HG02840 (cell line): ENCODE measurements around the gene RIPK1.
"Not testable (repeated sequence)": the region's sequence is repeated elsewhere in the genome, so short reads cannot be mapped to it uniquely, and the experiment has no call there.

Experiments
- ATAC-seq: cut with Tn5 transposase; IDR thresholded peaks from one replicate; pipeline ENCODE4 v1.9.1; 2021; ENCODE audit warnings: mild to moderate bottlenecking, moderate library complexity, moderate number of reproducible peaks; ENCODE audit not compliant: unreplicated experiment, low FRiP score

The RIPK1 gene

DNA sequence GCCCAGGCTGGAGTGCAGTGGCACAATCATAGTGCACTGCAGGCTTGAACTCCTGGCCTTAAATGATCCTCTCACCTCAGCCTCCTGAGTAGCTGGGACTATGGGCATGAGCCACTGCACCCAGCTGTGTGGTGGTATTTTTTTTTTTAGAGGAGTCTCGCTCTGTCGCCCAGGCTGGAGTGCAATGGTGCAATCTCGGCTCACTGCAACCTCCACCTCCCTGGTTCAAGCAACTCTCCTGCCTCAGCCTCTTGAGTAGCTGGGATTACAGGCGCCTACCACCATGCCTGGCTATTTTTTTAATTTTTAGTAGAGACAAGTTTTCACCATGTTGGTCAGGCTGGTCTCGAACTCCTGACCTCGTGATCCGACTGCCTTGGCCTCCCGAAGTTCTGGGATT is 10.7 kb downstream of the RIPK1 start:
- not testable (repeated sequence) for ATAC-seq

DNA sequence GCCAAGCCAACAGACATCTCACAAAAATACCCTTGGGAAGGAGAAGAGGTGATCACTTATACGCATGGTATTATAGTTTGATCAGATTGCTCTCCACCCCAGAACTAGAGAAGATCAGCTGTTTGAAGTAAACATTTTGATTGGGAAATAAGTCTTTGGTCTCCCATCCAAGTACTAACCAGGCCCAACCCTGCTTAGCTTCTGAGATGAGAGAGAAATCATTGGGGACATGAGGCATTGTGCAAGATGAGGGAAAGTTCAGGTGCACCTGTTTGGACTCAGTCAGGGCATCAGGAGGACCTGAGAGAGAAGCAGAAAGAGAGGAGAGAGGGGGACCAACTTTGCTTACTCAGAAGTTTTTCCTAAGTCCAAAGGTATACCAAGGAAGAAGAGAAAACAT is 11.4 kb downstream of the RIPK1 start:
- ATAC-seq, result no peak

DNA sequence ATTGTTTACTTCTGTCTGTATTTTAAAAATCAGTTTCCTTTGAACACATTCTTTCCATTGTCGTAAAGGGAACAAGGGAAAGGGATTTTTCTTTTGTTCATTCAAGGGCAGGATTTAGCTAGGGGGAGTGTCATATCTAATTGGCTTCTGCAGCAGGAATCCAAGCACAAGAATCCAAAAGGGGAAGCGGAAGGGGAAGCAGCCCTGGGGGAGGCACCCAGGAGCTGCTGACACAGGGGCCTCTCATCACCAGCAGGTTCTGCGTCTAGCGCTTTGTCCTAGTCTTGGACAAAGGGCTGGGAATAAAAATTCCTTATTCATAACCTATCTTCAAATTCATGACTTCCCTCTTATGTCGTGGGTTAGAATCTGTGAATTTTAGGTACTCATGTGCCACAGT is 13.7 kb downstream of the RIPK1 start:
- ATAC-seq, result no peak

DNA sequence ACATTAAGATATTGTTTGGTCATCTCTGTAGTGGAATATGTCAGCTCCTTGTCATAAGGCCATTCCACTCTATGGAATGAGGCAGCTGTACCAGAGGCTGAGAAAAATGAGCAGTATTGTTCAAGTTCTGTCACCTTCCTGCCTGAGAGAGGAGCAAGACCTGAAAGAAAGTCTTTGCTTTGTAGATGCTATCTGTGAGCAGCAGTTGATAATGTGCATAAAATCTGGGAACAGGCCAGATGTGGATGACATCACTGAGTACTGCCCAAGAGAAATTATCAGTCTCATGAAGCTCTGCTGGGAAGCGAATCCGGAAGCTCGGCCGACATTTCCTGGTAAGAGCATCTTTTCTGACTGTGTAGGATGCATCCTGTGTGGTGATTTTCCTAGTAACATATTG is 16.8 kb downstream of the RIPK1 start:
- no peak for ATAC-seq

DNA sequence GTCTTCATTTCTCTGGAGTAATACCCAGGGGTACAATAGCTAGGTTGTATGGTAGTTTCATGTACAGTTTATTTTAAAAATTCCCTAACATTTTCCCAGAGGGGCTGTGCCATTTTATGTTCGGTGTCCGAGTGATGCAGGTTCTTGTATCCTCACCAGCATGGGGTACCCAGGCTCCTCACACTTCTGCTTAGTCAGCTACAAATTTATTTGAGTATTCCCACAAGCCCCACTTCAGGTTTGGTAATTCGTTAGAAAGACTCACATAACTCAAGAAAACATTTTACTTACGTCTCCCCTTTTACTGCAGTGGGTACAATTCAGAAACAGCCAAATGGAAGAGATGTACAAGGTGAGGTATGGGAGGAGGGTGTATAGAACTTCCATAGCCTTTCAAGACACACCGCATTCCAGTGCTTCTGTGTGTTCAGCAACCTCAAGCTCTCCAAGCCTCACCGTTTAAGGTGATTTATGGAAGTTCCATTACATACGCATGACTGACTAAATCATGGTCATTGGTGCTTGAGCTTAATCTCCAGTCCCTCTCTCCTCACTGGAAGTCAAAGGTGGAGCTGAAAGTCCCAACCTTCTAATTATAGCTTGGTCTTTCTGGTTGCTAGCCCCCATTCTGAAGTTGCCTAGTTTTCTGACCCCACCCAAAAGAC is 18.1 kb downstream of the RIPK1 start:
- no peak for ATAC-seq

DNA sequence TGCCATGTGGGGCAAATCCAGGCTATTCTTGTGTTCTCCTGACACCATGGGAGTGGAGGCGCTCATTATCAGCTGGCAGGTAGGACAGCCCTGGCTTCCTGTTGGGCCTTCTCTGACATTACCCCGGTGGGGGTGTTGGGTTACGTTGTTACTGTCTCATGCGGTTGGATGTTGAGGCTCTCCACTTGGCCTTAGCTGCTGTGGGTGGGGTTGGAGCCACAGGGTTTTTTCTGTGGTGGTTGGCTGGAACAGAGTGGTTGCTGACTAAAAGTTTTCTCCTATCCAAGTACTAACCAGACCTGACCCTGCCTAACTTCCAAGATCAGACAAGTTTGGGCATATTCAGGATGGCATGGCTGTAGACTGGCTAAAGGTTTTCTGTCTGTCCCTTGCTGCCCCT is 20.2 kb downstream of the RIPK1 start:
- ATAC-seq, result no peak

DNA sequence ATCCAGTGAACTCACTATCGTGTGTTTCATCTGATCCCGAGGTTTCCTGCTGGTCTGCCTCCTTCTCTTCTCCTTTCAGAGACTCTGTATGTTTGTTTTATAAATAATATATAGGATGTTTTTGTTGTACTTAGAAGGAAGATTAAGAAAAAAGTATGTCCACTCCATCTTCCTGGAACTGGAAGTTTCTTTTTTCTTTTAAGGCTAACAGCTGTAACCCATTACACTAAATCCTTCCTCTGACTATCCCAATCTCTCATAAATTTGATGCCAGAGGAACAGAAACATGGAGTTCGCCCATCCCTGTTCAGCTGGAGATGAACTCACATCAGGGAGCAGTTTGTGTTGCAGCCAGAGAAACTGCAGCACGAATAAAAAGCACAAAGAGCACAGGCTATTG is 20.7 kb downstream of the RIPK1 start:
- ATAC-seq, result no peak

DNA sequence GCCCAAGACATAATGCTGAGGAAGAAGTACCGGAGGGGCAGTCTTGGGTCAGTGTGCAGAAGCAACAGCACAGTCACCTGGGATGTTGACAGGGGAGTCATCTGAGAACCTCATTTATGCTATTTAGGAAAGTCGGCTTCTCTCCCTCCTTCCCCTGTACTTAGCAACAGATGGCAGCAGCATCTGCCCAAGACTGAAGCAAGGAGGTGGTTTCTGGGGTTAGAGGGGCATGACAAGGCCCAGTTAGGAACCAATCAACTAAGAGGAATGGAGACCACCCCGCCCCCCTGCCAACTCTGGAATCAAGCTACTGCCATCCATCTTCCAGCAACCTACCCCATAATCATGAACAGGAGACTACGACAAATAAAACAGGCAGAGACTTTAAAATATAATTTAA is 21.7 kb downstream of the RIPK1 start:
- ATAC-seq, result no peak

DNA sequence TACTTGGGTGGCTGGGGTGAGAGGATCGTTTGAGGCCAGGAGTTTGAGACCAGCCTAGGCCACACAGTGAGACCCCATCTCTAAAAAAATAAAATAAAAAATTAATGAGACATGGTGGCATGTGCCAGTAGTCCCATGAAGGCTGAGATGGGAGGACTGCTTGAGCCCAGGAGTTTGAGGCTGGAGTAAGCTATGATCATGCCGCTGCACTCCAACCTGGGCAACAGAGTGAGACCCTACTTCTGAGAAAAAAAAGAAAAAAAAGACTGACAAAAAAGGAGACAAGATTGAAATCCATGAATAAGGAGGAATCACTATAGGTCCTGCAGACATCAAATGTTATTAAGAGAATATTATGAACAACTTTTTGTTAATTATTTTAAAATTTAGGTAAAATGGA is 26.5 kb downstream of the RIPK1 start:
- no peak for ATAC-seq

DNA sequence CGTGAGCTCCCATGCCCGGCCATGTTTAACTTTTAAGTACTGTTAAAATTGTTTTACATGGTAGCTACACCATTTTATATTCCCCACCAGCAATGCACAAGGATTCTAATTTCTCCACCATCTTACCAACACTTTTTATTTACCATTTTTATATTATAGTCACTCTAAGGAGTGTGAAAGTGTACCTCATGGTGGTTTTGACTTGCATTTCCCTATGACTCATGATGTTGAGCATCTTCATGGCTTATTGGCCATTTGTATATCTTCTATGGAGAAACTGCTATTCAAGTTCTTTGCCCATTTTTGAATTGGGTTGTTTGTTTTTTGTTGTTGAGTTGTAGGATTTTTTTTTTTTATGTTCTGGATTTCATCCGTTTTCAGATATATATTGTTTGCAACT is 34.6 kb downstream of the RIPK1 start:
- ATAC-seq, result no peak

DNA sequence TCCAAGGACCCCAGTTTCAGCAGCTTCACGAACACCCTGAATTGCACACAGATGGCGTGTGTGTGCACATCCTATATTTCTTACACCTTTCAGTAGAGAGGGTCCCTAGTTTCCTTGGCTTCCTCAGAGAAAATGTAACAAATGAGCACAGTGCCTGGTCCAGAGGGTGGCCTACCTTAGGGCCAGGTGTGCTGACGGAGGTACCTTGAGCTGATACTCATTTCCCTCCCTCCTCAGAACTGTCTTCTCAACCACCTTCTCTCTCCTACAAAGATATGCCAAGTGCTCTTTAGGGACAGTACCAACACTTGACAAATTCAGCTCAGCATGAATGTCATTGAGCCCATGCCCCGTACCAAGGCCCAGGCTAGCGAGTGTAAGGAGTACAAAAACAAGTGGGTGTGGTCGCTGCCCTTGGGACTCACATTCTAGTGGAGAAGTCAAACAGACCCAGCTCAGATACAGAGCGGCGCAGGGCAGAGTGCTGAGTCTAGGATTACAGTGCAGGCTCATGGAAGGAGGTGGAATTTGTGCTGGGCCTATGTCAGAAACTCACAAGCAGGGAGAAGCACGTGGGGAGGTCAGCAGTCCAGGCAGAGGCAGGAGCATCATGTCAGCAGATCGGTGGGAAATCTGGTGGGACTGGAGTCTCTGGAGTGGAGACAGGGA is 40.6 kb downstream of the RIPK1 start:
- ATAC-seq, result no peak

DNA sequence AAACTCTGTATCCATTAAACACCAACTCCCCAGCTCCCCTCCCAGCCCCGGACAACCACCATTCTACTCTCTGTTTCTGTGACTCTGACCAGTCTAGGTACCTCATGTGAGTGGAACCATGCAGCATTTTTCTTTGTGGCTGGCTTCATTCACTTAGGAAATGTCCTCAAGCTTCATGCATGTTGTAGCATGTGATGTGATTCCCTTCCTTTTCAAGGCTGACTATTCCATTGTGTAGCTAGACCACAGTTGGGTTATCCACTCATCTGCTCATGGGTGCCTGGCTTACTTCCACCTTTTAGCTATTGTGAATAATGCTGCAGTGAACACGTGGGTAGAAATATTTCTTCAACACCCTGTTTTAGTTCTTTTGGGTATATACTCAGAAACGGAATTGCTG is 41.5 kb downstream of the RIPK1 start:
- ATAC-seq, result no peak

DNA sequence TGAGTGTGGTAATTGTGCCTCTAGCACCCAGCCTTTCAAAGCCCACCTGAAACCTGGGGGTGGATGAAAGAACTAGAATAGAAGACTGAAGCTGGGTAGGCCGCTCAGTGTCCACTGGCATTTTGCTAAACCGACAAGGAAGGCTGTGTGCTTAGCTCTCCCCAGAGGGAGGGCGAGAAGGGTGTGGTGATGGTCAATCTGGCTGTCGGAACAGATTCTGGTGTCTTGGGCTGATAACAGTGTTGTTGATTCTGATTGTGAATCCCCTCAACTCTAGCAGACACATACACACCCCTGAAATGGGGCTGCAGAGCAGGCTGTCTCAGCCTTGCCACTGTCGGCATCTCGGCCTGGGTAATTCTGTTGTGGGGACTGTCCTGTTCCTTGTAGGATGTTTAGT is 46.1 kb downstream of the RIPK1 start:
- ATAC-seq, result no peak

DNA sequence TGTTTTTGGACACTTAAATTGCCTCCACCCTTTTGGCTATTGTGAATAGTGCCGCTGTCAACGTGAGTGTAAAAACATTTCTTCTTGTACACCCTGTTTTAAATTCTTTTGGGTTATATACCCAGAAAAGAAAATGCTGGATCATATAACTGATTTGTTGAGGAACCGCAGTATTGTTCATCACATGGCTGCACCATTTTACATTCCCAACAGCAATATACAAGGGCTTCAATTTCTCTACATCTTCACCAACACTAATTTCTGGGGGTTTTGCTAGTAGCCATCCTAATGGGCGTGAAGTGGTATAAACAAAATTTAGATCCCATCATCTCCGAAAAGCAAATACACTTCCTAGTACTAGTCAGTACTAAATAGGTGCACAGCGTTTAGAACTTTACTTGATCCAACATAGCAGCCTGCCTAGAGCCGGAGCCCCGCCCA is 49.6 kb downstream of the RIPK1 start:
- no peak for ATAC-seq

DNA sequence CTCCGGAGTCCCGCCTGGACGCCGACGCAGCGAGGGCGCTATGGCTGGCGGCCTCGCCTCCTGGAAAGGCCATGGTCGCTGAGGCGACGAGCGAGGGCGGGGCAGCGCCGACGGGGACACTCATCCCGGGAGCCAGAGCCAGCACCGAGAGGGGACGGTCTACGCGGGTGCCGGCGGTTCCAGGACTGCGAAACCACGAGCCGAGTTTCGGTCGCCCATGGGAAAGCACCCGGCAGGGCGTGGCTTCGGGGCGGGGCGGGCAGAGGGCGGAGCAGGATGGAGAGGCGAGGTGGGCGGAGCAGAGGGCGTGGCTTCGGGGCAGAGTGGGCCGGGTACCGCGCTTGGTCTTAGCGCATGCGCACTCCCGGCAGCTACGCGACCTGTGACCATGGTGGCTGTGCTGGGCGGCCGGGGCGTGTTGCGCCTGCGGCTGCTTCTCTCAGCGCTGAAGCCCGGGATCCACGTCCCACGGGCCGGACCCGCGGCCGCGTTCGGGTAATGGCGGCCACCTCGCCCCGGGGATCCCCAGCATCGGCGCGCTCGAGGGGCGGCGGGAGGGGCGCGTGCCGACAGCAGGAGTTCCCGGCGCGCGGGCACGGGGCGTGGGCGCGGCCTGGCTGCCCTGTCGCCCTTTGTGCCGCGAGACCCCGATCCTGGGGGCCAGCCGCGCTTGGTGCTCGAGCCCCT is 50.2 kb downstream of the RIPK1 start, which contains the start of gene BPHL:
Gene BPHL, plus strand, starts transcription at position 359 of the 687 bp plus-strand sequence. Its CDS starts 30 bp downstream, at position 389.
- peak; percentile 92 for ATAC-seq

DNA sequence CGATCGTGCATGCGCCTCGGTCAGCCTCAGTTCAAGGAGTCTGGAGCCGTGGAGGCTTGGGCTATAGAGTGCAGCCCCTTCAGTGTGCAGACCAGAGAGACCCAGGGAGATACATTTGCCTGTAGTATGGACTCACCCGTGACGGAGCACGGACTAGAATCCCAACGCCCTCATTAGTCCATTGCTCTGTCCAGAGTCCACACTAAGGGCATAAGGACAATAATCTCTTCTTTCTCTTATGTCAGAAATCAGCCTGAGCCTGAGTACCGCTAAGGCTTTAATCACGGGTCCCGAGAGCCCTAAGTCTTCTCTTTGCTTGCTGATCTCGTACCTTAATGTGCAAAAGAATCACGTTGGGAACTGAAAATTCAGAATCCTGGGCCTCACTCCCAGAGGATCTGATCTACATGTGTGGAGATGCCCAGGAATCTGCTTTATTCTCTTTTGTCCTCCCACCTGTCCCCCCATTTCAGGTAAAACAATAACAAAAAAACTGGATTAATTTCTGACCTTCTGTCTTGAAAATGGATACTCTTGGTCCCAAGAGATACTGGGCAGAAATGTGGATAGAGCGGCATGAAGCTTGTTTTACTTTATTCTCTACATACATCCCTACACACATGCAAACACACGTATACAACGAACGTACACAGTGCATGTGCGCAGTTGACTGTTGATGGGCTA is 50.9 kb downstream of the RIPK1 start:
- peak; percentile 25 for ATAC-seq

DNA sequence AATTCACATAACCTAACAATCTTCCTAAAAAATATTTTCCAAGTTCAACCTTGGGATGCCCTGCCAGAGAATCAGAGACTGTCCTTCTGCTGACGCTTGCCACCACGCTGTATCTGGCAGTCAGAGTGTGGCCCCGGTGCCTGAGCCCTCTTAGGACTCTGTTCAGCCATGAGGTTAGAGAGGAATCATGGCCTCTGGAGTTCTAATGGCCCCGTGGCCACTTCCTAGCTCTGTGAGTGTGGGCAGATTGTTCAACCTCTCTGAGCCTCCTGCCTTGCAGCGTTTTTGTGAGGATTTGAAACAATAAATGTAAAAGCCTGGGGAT is 52.4 kb downstream of the RIPK1 start:
- ATAC-seq, result no peak

DNA sequence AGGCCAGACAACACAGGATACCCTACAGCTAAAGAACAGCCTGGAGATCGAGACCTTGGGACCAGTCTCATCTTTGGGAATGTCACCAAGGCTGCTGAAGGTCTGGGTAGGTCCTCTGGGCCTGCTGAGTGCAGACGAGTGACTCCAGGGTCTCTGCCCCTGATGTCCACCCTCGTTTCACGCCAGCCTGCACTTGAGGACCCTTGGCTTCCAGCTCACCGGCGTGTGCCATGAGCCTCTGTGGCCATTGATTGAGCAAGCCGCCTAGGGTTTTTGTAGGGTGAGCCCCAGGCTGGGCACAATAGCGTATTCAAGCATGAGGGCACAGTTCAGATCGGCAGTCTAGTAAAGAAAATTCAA is 54.5 kb downstream of the RIPK1 start:
- ATAC-seq, result no peak

DNA sequence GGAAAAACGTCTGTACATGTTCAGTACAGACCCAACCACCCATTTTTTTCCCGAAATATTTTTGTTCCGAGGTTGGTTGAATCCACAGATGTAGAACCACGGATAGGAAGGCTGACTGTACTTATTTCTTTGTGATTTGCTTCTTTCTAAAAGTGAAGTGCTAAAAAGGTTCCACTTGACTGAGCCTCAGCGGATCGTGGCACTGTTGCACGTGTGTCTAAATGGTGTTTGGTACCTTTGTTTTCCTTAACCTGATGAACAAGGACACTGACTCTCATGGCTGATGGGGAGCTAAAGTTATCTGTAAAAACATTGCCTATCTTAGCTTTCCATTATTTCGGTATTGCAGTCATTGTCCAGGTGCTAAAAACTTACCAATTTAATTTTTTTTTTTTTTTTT is 56.4 kb downstream of the RIPK1 start:
- ATAC-seq, result no peak

DNA sequence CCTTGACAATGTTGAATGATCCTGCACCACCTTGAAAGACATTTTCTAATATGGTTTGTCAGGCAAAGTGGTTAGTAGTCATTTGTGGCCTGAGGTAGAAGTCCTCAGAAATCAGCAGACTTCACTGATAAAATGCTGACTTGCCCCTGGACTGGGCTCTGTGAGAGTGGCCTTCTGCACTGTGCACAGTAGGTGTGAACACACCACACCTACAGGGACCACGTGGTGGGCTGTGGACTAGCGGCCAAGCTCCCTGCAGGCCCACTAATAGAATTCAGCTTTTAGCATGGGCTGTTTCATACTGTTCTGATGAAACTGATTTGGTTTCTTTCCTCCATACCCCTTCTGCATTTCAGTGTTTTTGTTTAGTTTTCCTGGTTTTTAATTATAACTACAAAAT is 57.5 kb downstream of the RIPK1 start:
- ATAC-seq, result no peak

DNA sequence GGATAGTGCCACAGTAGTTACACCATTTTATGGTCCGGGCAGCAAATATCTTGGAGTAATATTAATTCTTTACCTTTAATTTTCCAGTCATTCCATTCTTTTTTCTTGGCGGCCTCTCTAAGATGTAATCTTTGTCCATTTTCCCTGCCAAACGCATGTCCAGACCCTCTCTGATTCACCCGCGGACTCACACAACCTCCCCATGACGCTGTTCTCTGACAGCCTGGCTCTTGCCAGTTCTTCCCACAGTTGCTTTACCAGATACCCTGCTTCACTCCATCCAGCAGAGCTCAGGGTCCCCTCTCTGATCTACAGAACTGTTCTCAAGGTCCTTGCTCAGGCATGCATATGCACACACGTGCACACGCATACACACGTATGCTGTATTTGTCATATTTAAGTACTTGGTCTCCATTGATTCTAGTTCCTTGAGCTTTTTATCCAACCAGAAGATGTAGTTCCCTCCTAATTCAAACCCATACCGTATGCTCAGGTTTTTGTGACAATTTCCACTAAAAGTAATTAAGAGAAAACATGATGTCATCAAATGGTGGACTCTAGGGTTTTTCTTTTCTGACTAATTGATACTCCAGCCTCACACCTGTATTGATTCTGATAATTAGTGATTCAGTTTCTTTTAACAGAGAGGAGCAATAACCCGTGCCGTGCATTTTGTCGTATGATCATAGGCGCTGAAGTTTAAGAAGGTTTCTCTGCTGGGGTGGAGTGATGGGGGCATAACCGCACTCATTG is 60.2 kb downstream of the RIPK1 start:
- ATAC-seq, result no peak
